Psoas muscle (tissue), 8 donors: ENCODE results near the gene POLR2L. TPM values are rescaled to one million over a fixed set of nuclear protein-coding genes. Genes with fewer than 3 reads are reported as not detected.
A peak's percentile ranks its signal among the peaks of the same experiment; 100 is the strongest.

ENCODE experiments used
- ATAC-seq, 4 donors: fragments of 200-7000 bp; cut with Tn5 transposase; one replicate each; pipeline ENCODE4 v1.9.1; 2020; ENCODE audit warnings: moderate library complexity in 3 of 4, mild to moderate bottlenecking in 2 of 4
- DNase-seq, 2 donors: peaks; one replicate each; pipeline ENCODE4 v3.0.0-alpha.2; 2020
- H3K27ac ChIP-seq: fragments of 200-600 bp; one replicate; pipeline ENCODE4 v1.8.0; 2022
- H3K27me3 ChIP-seq, 3 donors: fragments of 200-600 bp in 1 of 3; one replicate each; pipeline versions ENCODE4 v1.6.1 to v1.8.0; 2013 to 2022; ENCODE audit warnings: low read length in 2 of 3, mild to moderate bottlenecking in 2 of 3, moderate library complexity in 1 of 3; ENCODE audit not compliant: insufficient read depth in 3 of 3
- H3K36me3 ChIP-seq, 2 donors: fragments of 200-600 bp in 1 of 2; one replicate each; pipeline versions ENCODE4 v1.6.1 to v1.8.0; 2013 to 2022; ENCODE audit warnings: low read depth in 1 of 2, mild to moderate bottlenecking in 1 of 2, moderate library complexity in 1 of 2; ENCODE audit not compliant: insufficient read depth in 1 of 2
- H3K4me1 ChIP-seq: fragments of 200-600 bp; one replicate; pipeline ENCODE4 v1.8.0; 2022
- H3K4me3 ChIP-seq: fragments of 200-600 bp; one replicate; pipeline ENCODE4 v1.8.0; 2022; ENCODE audit warnings: mild to moderate bottlenecking
- H3K9me3 ChIP-seq: fragments of 200-600 bp; one replicate; pipeline ENCODE4 v1.8.0; 2022
- WGBS, 3 donors: extraction: QIAGEN DNeasy Blood & Tissue Kit; methylation state at CpG; one replicate each; pipeline versions ENCODE4 v1.1.6 to v1.1.7; 2013; 5-methylcytosine and 5-hydroxymethylcytosine counted together
- intact Hi-C, 2 donors: fragments of 100-400 bp; cut with DNase I; formaldehyde crosslinking; loops; one replicate each; pipeline versions ENCODE4 v1.11.0 to v1.14.2; 2022
- polyA plus RNA-seq, 3 donors: library from polyadenylated mRNA; stranded (reverse); fragments of 200-250 nt; gene quantifications; one replicate each; pipeline ENCODE4 v1.2.3, GENCODE V29; 2013
- total RNA-seq, 4 donors: library from RNA; stranded (reverse); fragmentation: NEBNext Ultra II Directional in 2 of 4; extraction: Animal tissue kit (Norgen Biotek cat#: 25700) in 2 of 4; gene quantifications; one replicate each; pipeline versions ENCODE4 v1.2.1 to v1.2.4, GENCODE V29; 2021 to 2023
- TF ChIP-seq, protein P1 (sequence below): fragments of 200-600 bp; IDR thresholded peaks from one replicate; pipeline ENCODE4 v1.8.0; 2022; ENCODE audit warnings: antibody characterized with exemption
- donor health status: healthy with polysubstance abuse.
- donor health status: DM: no; HTN: no; CAD: no; lungs with moderate emphysema.
- donor health status: Bipolar disorder and iron deficiency.
- donor health status: healthy.
- donor health status: DM: yes; HTN: yes; CAD: no.
- donor health status: DM: no; HTN: no; CAD: no.
- donor health status: DM: no; HTN: no; CAD: no.
- donor health status: DM: yes; HTN: yes; CAD: no.

POLR2L gene
- total and polyA plus RNA-seq, 7 donors: 113 to 205 (median 176) TPM

DNA sequence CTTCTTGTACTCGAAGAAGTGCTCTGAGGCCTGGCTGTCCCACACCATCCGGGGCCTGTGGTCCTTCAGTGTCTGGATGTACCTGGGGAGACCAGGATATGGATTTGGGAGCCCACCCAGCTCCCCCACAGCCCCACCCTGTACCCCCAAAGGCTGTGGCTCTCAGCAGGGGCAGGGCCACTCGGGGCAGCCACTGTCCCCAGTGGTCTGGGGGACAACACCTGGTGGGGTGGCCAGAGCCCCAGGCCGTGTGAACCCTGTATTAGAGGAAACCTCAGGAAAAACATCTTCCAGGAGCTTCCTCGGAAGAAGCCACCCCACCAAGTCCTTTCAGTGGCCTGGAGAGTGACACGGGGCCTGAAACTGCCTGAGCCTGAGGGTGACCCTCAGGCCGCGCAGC is 28.1 kb upstream of the POLR2L start:
- intact Hi-C loops: no loop called here
- WGBS, 3 donors: 88 to 90% (median 89%) methylated on average over 8 of the region's 8 CpGs
- H3K27me3 ChIP-seq: no peaks in the 10 kb centered on the region
- no peak overlapping the region for H3K4me3 ChIP-seq
- H3K36me3 ChIP-seq: peaks cover 0 to 15% of the 10 kb centered on the region in 2 donors
- no peaks in the 10 kb centered on the region for H3K4me1 ChIP-seq
- ATAC-seq (no peak), DNase-seq (no peak)
- TF ChIP-seq, protein P1, sequence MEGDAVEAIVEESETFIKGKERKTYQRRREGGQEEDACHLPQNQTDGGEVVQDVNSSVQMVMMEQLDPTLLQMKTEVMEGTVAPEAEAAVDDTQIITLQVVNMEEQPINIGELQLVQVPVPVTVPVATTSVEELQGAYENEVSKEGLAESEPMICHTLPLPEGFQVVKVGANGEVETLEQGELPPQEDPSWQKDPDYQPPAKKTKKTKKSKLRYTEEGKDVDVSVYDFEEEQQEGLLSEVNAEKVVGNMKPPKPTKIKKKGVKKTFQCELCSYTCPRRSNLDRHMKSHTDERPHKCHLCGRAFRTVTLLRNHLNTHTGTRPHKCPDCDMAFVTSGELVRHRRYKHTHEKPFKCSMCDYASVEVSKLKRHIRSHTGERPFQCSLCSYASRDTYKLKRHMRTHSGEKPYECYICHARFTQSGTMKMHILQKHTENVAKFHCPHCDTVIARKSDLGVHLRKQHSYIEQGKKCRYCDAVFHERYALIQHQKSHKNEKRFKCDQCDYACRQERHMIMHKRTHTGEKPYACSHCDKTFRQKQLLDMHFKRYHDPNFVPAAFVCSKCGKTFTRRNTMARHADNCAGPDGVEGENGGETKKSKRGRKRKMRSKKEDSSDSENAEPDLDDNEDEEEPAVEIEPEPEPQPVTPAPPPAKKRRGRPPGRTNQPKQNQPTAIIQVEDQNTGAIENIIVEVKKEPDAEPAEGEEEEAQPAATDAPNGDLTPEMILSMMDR: no peak
- H3K9me3 ChIP-seq: no peaks in the 10 kb centered on the region
- H3K27ac ChIP-seq: no peak overlapping the region

DNA sequence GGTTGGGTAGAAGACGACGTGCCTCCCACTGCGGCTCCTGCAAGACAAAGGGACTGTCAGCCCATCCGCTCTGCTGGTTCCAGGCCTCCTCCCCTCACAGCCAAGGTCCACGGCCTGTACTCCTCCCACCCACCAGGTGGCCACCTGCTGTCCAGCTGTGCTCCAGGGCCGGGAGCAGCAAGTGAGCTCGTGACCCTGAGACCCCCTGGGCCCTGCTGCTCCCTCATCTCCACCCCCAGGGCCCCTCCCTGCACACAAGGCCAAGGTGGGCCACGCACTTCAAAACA is 27.7 kb upstream of the POLR2L start:
- WGBS, 3 donors: 68 to 73% (median 70%) methylated on average over 8 of the region's 8 CpGs
- intact Hi-C loops: no loop called here
- H3K4me1 ChIP-seq: no peaks in the 10 kb centered on the region
- no peaks in the 10 kb centered on the region for H3K27me3 ChIP-seq
- peaks cover 0 to 19% of the 10 kb centered on the region in 2 donors for H3K36me3 ChIP-seq
- ATAC-seq (peak in 1 of 4 donors; percentile 14), DNase-seq (no peak)
- no peak overlapping the region for H3K27ac ChIP-seq
- no peak overlapping the region for H3K4me3 ChIP-seq
- TF ChIP-seq, protein P1: no peak
- H3K9me3 ChIP-seq: no peaks in the 10 kb centered on the region

DNA sequence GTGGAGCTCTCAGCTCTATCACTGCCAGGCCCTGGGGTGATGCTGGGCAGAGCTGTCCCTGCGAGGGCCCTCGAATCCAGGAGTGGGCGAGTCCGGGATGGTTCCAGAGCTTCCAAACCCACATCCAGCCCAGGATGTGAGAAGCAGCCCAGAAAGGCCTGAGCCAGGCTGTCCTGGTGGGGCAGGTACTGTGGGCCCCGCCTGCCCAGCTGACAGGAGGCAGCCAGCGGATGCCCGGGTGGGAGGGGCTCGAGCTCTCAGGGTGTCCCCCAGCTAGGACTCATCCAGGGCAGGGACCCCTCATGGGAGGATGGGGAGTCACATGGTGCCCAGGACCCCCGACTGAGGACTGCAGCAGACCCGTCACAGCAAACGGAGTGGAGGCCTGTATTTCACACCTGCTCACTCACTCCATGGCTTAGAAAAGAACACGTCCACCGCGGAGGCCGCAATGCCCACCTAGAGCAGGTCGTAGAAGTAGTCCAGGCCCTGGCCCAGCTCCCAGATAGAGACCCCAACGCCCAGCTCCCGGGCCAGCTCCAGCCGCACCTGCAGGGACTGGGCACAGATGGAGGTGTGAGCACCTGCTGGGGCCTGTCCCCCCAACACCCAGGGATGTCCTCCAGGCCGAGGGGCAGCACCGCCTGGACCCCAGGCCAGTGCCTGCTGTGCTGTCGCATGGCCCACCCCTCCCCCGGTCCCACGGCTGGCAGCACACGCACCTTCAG is 27.2 kb upstream of the POLR2L start:
- ATAC-seq (peak in 1 of 4 donors; percentile 4), DNase-seq (no peak)
- peaks cover 0 to 24% of the 10 kb centered on the region in 2 donors for H3K36me3 ChIP-seq
- H3K4me1 ChIP-seq: no peaks in the 10 kb centered on the region
- H3K4me3 ChIP-seq: no peak overlapping the region
- no peaks in the 10 kb centered on the region for H3K27me3 ChIP-seq
- 88 to 93% (median 89%) methylated on average over 24 to 25 of the region's 25 CpGs for WGBS, 3 donors
- TF ChIP-seq, protein P1: no peak
- intact Hi-C loops: no loop called here
- no peak overlapping the region for H3K27ac ChIP-seq
- no peaks in the 10 kb centered on the region for H3K9me3 ChIP-seq

DNA sequence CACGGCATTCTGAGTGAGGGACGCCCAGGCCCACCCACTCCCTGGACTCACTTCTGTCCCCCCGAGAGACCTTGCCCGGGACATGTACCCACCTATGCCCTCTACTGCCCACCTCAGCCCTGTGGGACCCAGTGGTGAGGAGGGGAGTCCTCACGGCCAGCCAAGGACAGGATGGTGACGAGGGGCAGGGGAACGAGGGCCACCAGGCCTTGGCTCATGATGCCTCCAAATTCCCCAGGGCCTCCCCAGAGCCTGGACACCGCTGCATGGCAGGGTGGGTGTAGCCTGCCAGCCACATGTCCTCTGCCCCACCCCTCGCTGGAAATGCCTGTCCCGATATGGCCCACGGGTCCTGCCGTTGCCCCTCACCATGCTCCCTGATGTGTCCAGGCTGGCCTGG is 26.5 kb upstream of the POLR2L start:
- intact Hi-C loops: no loop called here
- WGBS, 3 donors: 82 to 89% (median 88%) methylated on average over 12 of the region's 12 CpGs

More for the DNA sequence above, 26.5 kb upstream of the POLR2L start:
- Histone ChIP-seq H3K36me3 (peaks cover 0 to 30% of the 10 kb centered on the region in 2 donors), H3K9me3 (no peaks in the 10 kb centered on the region), H3K4me1 (no peaks in the 10 kb centered on the region), H3K27ac (no peak overlapping the region), H3K27me3 (no peaks in the 10 kb centered on the region), H3K4me3 (no peak overlapping the region)
- DNase-seq (no peak), ATAC-seq (no peak)
- TF ChIP-seq, protein P1: no peak
